ENCODE data around the gene TEPSIN. TPM values are rescaled to one million over a fixed set of nuclear protein-coding genes. Genes with fewer than 3 reads are reported as not detected.

Gene TEPSIN
- total and polyA plus RNA-seq, 2 donors (not counting 1 experiment from before 2014, with no cell fraction given) = 5.6 to 11.2 TPM

DNA sequence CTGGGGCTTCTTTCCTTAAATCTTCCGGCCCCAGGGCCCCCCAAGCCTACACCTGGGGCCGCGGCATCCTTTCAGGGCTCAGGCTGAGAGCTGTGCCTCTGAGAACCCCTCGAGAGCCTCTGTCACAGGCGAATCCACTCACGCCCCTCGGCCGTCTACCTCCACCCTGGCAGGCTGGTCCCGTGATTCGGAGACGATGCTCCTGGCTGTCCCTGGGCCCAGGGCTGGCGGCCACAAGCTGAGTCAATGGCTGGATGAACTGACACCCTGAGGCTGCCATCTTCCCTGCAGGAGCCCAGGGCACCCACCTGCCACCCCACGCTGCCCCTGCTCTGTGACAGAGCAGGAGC is 4.4 kb downstream of the TEPSIN start:
- peaks cover 2% of the 10 kb centered on the region for H3K4me1 ChIP-seq (ENCODE audit: control insufficient read depth, extremely low read depth, insufficient read depth, low read length)
- no peak for TF ChIP-seq EZH2 (IDR thresholded peaks at IDR 0.05; ENCODE audit: low read length, missing control alignments)
- TF ChIP-seq, protein P1, sequence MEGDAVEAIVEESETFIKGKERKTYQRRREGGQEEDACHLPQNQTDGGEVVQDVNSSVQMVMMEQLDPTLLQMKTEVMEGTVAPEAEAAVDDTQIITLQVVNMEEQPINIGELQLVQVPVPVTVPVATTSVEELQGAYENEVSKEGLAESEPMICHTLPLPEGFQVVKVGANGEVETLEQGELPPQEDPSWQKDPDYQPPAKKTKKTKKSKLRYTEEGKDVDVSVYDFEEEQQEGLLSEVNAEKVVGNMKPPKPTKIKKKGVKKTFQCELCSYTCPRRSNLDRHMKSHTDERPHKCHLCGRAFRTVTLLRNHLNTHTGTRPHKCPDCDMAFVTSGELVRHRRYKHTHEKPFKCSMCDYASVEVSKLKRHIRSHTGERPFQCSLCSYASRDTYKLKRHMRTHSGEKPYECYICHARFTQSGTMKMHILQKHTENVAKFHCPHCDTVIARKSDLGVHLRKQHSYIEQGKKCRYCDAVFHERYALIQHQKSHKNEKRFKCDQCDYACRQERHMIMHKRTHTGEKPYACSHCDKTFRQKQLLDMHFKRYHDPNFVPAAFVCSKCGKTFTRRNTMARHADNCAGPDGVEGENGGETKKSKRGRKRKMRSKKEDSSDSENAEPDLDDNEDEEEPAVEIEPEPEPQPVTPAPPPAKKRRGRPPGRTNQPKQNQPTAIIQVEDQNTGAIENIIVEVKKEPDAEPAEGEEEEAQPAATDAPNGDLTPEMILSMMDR (conservative IDR thresholded peaks at IDR 0.05 in 1 of 2, IDR thresholded peaks at IDR 0.05 in 1 of 2; ENCODE audit: low read depth in 1 of 2, low read length in 2 of 2) = no peak
- no peak for DNase-seq (ENCODE audit: low read depth in 2 of 2)
- no peak overlapping the region for H3K9ac ChIP-seq (ENCODE audit: insufficient read depth, low read length)
- peaks cover 17% of the 10 kb centered on the region for H3K79me2 ChIP-seq (ENCODE audit: control insufficient read depth, insufficient read depth, low read length)
- H2AFZ ChIP-seq (ENCODE audit: low read length) = no peak overlapping the region
- H3K27ac ChIP-seq (ENCODE audit: insufficient read depth, low read length) = no peak overlapping the region
- H3K4me3 ChIP-seq (replicated peaks in 1 of 4; ENCODE audit: control extremely low read depth in 1 of 4, insufficient read depth in 1 of 4, low read depth in 3 of 4, low read length in 4 of 4) = no peak overlapping the region
- H3K9me3 ChIP-seq (ENCODE audit: control insufficient read depth, insufficient read depth, low read depth, low read length) = no peaks in the 10 kb centered on the region
- H3K27me3 ChIP-seq (ENCODE audit: control insufficient read depth, insufficient read depth, low read length) = no peaks in the 10 kb centered on the region
- peaks cover 15% of the 10 kb centered on the region for H3K36me3 ChIP-seq (ENCODE audit: control insufficient read depth, insufficient read depth, low read length)
- H3K4me2 ChIP-seq (ENCODE audit: extremely low read depth, insufficient read depth, low read length) = no peak overlapping the region
- H4K20me1 ChIP-seq (ENCODE audit: control insufficient read depth, extremely low read depth, insufficient read depth, low read length) = no peaks in the 10 kb centered on the region

GRCh38 chr17:81233811-81234505 is 4.9 kb downstream of the TEPSIN start:
- Histone ChIP-seq H3K4me2 (ENCODE audit: extremely low read depth, insufficient read depth, low read length) (no peak overlapping the region), H2AFZ (ENCODE audit: low read length) (no peak overlapping the region), H3K79me2 (ENCODE audit: control insufficient read depth, insufficient read depth, low read length) (peaks cover 15% of the 10 kb centered on the region), H3K9me3 (ENCODE audit: control insufficient read depth, insufficient read depth, low read depth, low read length) (no peaks in the 10 kb centered on the region), H3K4me1 (ENCODE audit: control insufficient read depth, extremely low read depth, insufficient read depth, low read length) (peaks cover 2% of the 10 kb centered on the region), H4K20me1 (ENCODE audit: control insufficient read depth, extremely low read depth, insufficient read depth, low read length) (no peaks in the 10 kb centered on the region), H3K27ac (ENCODE audit: insufficient read depth, low read length) (no peak overlapping the region), H3K27me3 (ENCODE audit: control insufficient read depth, insufficient read depth, low read length) (no peaks in the 10 kb centered on the region), H3K4me3 (replicated peaks in 1 of 4; ENCODE audit: control extremely low read depth in 1 of 4, insufficient read depth in 1 of 4, low read depth in 3 of 4, low read length in 4 of 4) (no peak overlapping the region), H3K36me3 (ENCODE audit: control insufficient read depth, insufficient read depth, low read length) (peaks cover 15% of the 10 kb centered on the region), H3K9ac (ENCODE audit: insufficient read depth, low read length) (no peak overlapping the region)
- no peak for DNase-seq (ENCODE audit: low read depth in 2 of 2)
- TF ChIP-seq EZH2 (IDR thresholded peaks at IDR 0.05; ENCODE audit: low read length, missing control alignments) = no peak
- TF ChIP-seq, protein P1 (conservative IDR thresholded peaks at IDR 0.05 in 1 of 2, IDR thresholded peaks at IDR 0.05 in 1 of 2; ENCODE audit: low read depth in 1 of 2, low read length in 2 of 2) = no peak

DNA sequence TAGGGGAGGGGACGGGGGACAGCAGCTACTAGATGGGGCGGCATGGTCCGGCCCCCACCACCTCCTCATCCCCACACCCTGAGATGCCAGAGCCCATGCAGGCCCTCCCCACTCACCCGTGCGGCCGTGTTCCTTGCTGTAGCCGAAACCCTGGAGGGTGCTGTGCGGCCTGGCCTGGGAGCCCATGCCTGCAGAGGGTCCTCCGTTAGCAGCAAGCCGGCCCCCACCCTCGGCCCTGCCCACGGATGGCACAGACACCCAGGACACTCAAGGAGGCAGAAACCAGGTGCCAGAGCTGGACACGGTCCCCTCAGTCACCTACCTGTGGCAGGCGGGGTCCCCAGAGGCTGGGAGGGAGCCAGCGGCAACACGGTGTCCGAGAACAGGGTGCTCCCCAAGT is 5.5 kb downstream of the TEPSIN start:
- Histone ChIP-seq H3K9ac (ENCODE audit: insufficient read depth, low read length) (no peak overlapping the region), H3K9me3 (ENCODE audit: control insufficient read depth, insufficient read depth, low read depth, low read length) (no peaks in the 10 kb centered on the region), H3K27me3 (ENCODE audit: control insufficient read depth, insufficient read depth, low read length) (no peaks in the 10 kb centered on the region), H3K4me2 (ENCODE audit: extremely low read depth, insufficient read depth, low read length) (no peak overlapping the region), H4K20me1 (ENCODE audit: control insufficient read depth, extremely low read depth, insufficient read depth, low read length) (no peaks in the 10 kb centered on the region), H3K36me3 (ENCODE audit: control insufficient read depth, insufficient read depth, low read length) (peaks cover 15% of the 10 kb centered on the region), H3K4me3 (replicated peaks in 1 of 4; ENCODE audit: control extremely low read depth in 1 of 4, insufficient read depth in 1 of 4, low read depth in 3 of 4, low read length in 4 of 4) (no peak overlapping the region), H3K79me2 (ENCODE audit: control insufficient read depth, insufficient read depth, low read length) (peaks cover 13% of the 10 kb centered on the region), H3K4me1 (ENCODE audit: control insufficient read depth, extremely low read depth, insufficient read depth, low read length) (peaks cover 2% of the 10 kb centered on the region), H2AFZ (ENCODE audit: low read length) (no peak overlapping the region), H3K27ac (ENCODE audit: insufficient read depth, low read length) (no peak overlapping the region)
- TF ChIP-seq EZH2 (IDR thresholded peaks at IDR 0.05; ENCODE audit: low read length, missing control alignments) = no peak
- TF ChIP-seq, protein P1 (conservative IDR thresholded peaks at IDR 0.05 in 1 of 2, IDR thresholded peaks at IDR 0.05 in 1 of 2; ENCODE audit: low read depth in 1 of 2, low read length in 2 of 2) = no peak
- no peak for DNase-seq (ENCODE audit: low read depth in 2 of 2)

All from fibroblast of lung (primary cell).